GM23338 (cell line): ENCODE data around the gene GPR142. TPM values are rescaled to one million over a fixed set of nuclear protein-coding genes. Genes with fewer than 3 reads are reported as not detected.

Experiments
- ATAC-seq: fragments of 200-7000 bp; cut with Tn5 transposase; 3 replicates; pipeline ENCODE4 v1.9.1; 2020
- DNase-seq: peaks from one replicate; pipeline ENCODE4 v3.0.0-alpha.2; 2015; ENCODE audit warnings: low spot score
- H2AFZ ChIP-seq: fragments of 200-600 bp; sonication (generic); 2 replicates; pipeline ENCODE4 v1.8.0; 2016; ENCODE audit warnings: antibody characterized with exemption, mild to moderate bottlenecking, moderate library complexity
- H3F3A ChIP-seq: fragments of 200-600 bp; sonication (generic); replicated peaks from 2 replicates; pipeline ENCODE4 v1.8.0; 2017; ENCODE audit warnings: antibody characterized with exemption, mixed run types, low read depth
- H3K27ac ChIP-seq: fragments of 200-600 bp; sonication (generic); 2 replicates; pipeline ENCODE4 v1.6.1; 2016; ENCODE audit warnings: low read depth
- H3K27me3 ChIP-seq: fragments of 200-600 bp; sonication (generic); 2 replicates; pipeline ENCODE4 v1.8.0; 2016; ENCODE audit warnings: mild to moderate bottlenecking, mixed run types, moderate library complexity; ENCODE audit not compliant: insufficient read depth
- H3K36me3 ChIP-seq: fragments of 200-600 bp; sonication (generic); 2 replicates; pipeline ENCODE4 v1.8.0; 2016; ENCODE audit warnings: mild to moderate bottlenecking; ENCODE audit not compliant: insufficient read depth
- H3K4me1 ChIP-seq: fragments of 200-600 bp; sonication (generic); 2 replicates; pipeline ENCODE4 v1.8.0; 2016; ENCODE audit warnings: mild to moderate bottlenecking, moderate library complexity; ENCODE audit not compliant: insufficient read depth
- H3K4me2 ChIP-seq: fragments of 200-600 bp; sonication (generic); 2 replicates; pipeline ENCODE4 v1.7.1; 2017; ENCODE audit warnings: mixed run types
- H3K4me3 ChIP-seq: fragments of 200-600 bp; sonication (generic); 2 replicates; pipeline ENCODE4 v1.6.1; 2016; ENCODE audit warnings: mixed run types
- H3K79me2 ChIP-seq: fragments of 200-600 bp; sonication (generic); replicated peaks from 2 replicates; pipeline ENCODE4 v1.8.0; 2017; ENCODE audit warnings: mild to moderate bottlenecking; ENCODE audit not compliant: insufficient read depth
- H3K9me2 ChIP-seq: fragments of 200-600 bp; sonication (generic); 2 replicates; pipeline ENCODE4 v1.8.0; 2017; ENCODE audit not compliant: insufficient read depth
- H4K20me1 ChIP-seq: fragments of 200-600 bp; sonication (generic); replicated peaks from 2 replicates; pipeline ENCODE4 v1.8.0; 2017; ENCODE audit warnings: mild to moderate bottlenecking; ENCODE audit not compliant: insufficient read depth
- H3K27ac Mint-ChIP-seq: 2 replicates; pipeline ENCODE4 v1.8.0; 2020; ENCODE audit warnings: inconsistent platforms, mild to moderate bottlenecking, moderate library complexity, mixed read lengths
- H3K27me3 Mint-ChIP-seq: 3 replicates; pipeline ENCODE4 v1.8.0; 2022; ENCODE audit warnings: low read depth, mild to moderate bottlenecking, moderate library complexity, mixed read lengths, inconsistent platforms; ENCODE audit not compliant: insufficient read depth, poor library complexity
- H3K36me3 Mint-ChIP-seq: 3 replicates; pipeline ENCODE4 v1.8.0; 2021; ENCODE audit warnings: low read depth, mild to moderate bottlenecking, inconsistent platforms, moderate library complexity, mixed read lengths
- H3K4me1 Mint-ChIP-seq: 3 replicates; pipeline ENCODE4 v1.8.0; 2020; ENCODE audit warnings: mild to moderate bottlenecking, inconsistent platforms, mixed read lengths
- H3K4me3 Mint-ChIP-seq: 3 replicates; pipeline ENCODE4 v1.8.0; 2021; ENCODE audit warnings: moderate library complexity, mild to moderate bottlenecking, inconsistent platforms, mixed read lengths
- H3K9me3 Mint-ChIP-seq: 3 replicates; pipeline ENCODE4 v1.8.0; 2020; ENCODE audit warnings: moderate library complexity, mild to moderate bottlenecking, inconsistent platforms, mixed read lengths
- CREB1 ChIP-seq: fragments of 250-450 bp; sonication (Bioruptor Pico); IDR thresholded peaks from 2 replicates; pipeline ENCODE4 v1.5.0; 2020; ENCODE audit warnings: low read depth, mild to moderate bottlenecking, moderate library complexity
- CTCF ChIP-seq, 2 experiments: fragments of 200-600 bp in 1 of 2; sonication (generic) in 1 of 2; conservative IDR thresholded peaks; 2 replicates each; pipeline versions ENCODE4 v1.5.1 to v1.6.1; 2016 to 2017; ENCODE audit warnings: antibody characterized with exemption in 2 of 2, low read depth in 2 of 2, mild to moderate bottlenecking in 2 of 2, moderate library complexity in 1 of 2
- ETS1 ChIP-seq: IDR thresholded peaks from 2 replicates; pipeline ENCODE4 v1.6.1; 2016; ENCODE audit warnings: antibody characterized with exemption
- EZH2 ChIP-seq: fragments of 200-600 bp; sonication (generic); IDR thresholded peaks from one replicate; pipeline ENCODE4 v1.8.0; 2017; ENCODE audit warnings: antibody characterized with exemption, mild to moderate bottlenecking, low read depth; ENCODE audit not compliant: unreplicated experiment
- EZH2phosphoT487 ChIP-seq: fragments of 200-600 bp; sonication (generic); IDR thresholded peaks from one replicate; pipeline ENCODE4 v1.8.1; 2018; ENCODE audit warnings: antibody characterized with exemption; ENCODE audit not compliant: unreplicated experiment
- JUNB ChIP-seq: IDR thresholded peaks from one replicate; pipeline ENCODE4 v1.6.1; 2016; ENCODE audit warnings: antibody characterized with exemption; ENCODE audit not compliant: unreplicated experiment
- NANOG ChIP-seq: IDR thresholded peaks from 2 replicates; pipeline ENCODE4 v1.6.1; 2016; ENCODE audit warnings: antibody characterized with exemption, borderline replicate concordance
- POLR2AphosphoS5 ChIP-seq: IDR thresholded peaks from 2 replicates; pipeline ENCODE4 v1.6.1; 2016; ENCODE audit warnings: antibody characterized with exemption, low read depth
- STAT1 ChIP-seq: IDR thresholded peaks from one replicate; pipeline ENCODE4 v1.6.1; 2016; ENCODE audit warnings: antibody characterized with exemption; ENCODE audit not compliant: unreplicated experiment
- ZNF114 ChIP-seq: fragments of 250-450 bp; sonication (Bioruptor Pico); IDR thresholded peaks from 2 replicates; pipeline ENCODE4 v1.5.0; 2020; ENCODE audit warnings: mild to moderate bottlenecking, moderate library complexity
- ZNF331 ChIP-seq: fragments of 250-450 bp; sonication (Bioruptor Pico); IDR thresholded peaks from 2 replicates; pipeline ENCODE4 v1.5.0; 2020; ENCODE audit warnings: low read depth, mild to moderate bottlenecking, moderate library complexity
- polyA plus RNA-seq: library from polyadenylated mRNA; unstranded; fragments of >200 nt; fragmentation: Nextera tagmentation; extraction: Ambion mirVana; gene quantifications from 2 replicates; pipeline ENCODE4 v1.2.1, GENCODE V29; 2016
- total RNA-seq: library from RNA; depleted of rRNA; stranded (reverse); fragments of >200 nt; shearing (Covaris generic); gene quantifications from 2 replicates; pipeline ENCODE4 v1.2.3, GENCODE V29; 2014
- TF ChIP-seq, protein P1 (sequence below): fragments of 250-450 bp; sonication (Bioruptor Pico); IDR thresholded peaks from 2 replicates; pipeline ENCODE4 v1.5.0; 2020; ENCODE audit warnings: mild to moderate bottlenecking, moderate library complexity
- TF ChIP-seq, protein P2 (sequence below): IDR thresholded peaks from one replicate; pipeline ENCODE4 v1.6.1; 2018; ENCODE audit warnings: antibody characterized with exemption; ENCODE audit not compliant: unreplicated experiment

GPR142 gene
- total and polyA plus RNA-seq, 2 experiments from 2014 or later: not detected

- Mint-ChIP-seq H3K27ac (no peak overlapping the region), H3K4me3 (no peak overlapping the region; the same call in 2 of the 3 replicates), H3K36me3 (no peaks in the 10 kb centered on the region), H3K4me1 (peaks cover 7% of the 10 kb centered on the region; the same call in 2 of the 3 replicates), H3K27me3 (peaks cover 10% of the 10 kb centered on the region), H3K9me3 (no peaks in the 10 kb centered on the region)
- Histone ChIP-seq H3K79me2 (no peaks in the 10 kb centered on the region), H3K4me1 (no peaks in the 10 kb centered on the region), H3K9me2 (no peaks in the 10 kb centered on the region), H3K27ac (no peak overlapping the region), H4K20me1 (no peaks in the 10 kb centered on the region), H3K4me2 (no peak overlapping the region), H3K27me3 (peaks cover 2% of the 10 kb centered on the region; the same call in 1 of the 2 replicates), H3K4me3 (no peak overlapping the region), H2AFZ (no peak overlapping the region), H3K36me3 (no peaks in the 10 kb centered on the region), H3F3A (no peaks in the 10 kb centered on the region)
- TF ChIP-seq JUNB: no peak
- TF ChIP-seq, protein P1, sequence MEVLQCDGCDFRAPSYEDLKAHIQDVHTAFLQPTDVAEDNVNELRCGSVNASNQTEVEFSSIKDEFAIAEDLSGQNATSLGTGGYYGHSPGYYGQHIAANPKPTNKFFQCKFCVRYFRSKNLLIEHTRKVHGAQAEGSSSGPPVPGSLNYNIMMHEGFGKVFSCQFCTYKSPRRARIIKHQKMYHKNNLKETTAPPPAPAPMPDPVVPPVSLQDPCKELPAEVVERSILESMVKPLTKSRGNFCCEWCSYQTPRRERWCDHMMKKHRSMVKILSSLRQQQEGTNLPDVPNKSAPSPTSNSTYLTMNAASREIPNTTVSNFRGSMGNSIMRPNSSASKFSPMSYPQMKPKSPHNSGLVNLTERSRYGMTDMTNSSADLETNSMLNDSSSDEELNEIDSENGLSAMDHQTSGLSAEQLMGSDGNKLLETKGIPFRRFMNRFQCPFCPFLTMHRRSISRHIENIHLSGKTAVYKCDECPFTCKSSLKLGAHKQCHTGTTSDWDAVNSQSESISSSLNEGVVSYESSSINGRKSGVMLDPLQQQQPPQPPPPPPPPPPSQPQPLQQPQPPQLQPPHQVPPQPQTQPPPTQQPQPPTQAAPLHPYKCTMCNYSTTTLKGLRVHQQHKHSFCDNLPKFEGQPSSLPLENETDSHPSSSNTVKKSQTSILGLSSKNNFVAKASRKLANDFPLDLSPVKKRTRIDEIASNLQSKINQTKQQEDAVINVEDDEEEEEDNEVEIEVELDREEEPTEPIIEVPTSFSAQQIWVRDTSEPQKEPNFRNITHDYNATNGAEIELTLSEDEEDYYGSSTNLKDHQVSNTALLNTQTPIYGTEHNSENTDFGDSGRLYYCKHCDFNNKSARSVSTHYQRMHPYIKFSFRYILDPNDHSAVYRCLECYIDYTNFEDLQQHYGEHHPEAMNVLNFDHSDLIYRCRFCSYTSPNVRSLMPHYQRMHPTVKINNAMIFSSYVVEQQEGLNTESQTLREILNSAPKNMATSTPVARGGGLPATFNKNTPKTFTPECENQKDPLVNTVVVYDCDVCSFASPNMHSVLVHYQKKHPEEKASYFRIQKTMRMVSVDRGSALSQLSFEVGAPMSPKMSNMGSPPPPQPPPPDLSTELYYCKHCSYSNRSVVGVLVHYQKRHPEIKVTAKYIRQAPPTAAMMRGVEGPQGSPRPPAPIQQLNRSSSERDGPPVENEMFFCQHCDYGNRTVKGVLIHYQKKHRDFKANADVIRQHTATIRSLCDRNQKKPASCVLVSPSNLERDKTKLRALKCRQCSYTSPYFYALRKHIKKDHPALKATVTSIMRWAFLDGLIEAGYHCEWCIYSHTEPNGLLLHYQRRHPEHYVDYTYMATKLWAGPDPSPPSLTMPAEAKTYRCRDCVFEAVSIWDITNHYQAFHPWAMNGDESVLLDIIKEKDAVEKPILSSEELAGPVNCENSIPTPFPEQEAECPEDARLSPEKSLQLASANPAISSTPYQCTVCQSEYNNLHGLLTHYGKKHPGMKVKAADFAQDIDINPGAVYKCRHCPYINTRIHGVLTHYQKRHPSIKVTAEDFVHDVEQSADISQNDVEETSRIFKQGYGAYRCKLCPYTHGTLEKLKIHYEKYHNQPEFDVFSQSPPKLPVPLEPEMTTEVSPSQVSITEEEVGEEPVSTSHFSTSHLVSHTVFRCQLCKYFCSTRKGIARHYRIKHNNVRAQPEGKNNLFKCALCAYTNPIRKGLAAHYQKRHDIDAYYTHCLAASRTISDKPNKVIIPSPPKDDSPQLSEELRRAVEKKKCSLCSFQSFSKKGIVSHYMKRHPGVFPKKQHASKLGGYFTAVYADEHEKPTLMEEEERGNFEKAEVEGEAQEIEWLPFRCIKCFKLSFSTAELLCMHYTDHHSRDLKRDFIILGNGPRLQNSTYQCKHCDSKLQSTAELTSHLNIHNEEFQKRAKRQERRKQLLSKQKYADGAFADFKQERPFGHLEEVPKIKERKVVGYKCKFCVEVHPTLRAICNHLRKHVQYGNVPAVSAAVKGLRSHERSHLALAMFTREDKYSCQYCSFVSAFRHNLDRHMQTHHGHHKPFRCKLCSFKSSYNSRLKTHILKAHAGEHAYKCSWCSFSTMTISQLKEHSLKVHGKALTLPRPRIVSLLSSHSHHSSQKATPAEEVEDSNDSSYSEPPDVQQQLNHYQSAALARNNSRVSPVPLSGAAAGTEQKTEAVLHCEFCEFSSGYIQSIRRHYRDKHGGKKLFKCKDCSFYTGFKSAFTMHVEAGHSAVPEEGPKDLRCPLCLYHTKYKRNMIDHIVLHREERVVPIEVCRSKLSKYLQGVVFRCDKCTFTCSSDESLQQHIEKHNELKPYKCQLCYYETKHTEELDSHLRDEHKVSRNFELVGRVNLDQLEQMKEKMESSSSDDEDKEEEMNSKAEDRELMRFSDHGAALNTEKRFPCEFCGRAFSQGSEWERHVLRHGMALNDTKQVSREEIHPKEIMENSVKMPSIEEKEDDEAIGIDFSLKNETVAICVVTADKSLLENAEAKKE: no peak
- no peak for TF ChIP-seq CTCF (conservative IDR thresholded peaks at IDR 0.05; ENCODE audit: low read depth in 2 of 2)
- TF ChIP-seq EZH2phosphoT487: no peak
- TF ChIP-seq, protein P2, sequence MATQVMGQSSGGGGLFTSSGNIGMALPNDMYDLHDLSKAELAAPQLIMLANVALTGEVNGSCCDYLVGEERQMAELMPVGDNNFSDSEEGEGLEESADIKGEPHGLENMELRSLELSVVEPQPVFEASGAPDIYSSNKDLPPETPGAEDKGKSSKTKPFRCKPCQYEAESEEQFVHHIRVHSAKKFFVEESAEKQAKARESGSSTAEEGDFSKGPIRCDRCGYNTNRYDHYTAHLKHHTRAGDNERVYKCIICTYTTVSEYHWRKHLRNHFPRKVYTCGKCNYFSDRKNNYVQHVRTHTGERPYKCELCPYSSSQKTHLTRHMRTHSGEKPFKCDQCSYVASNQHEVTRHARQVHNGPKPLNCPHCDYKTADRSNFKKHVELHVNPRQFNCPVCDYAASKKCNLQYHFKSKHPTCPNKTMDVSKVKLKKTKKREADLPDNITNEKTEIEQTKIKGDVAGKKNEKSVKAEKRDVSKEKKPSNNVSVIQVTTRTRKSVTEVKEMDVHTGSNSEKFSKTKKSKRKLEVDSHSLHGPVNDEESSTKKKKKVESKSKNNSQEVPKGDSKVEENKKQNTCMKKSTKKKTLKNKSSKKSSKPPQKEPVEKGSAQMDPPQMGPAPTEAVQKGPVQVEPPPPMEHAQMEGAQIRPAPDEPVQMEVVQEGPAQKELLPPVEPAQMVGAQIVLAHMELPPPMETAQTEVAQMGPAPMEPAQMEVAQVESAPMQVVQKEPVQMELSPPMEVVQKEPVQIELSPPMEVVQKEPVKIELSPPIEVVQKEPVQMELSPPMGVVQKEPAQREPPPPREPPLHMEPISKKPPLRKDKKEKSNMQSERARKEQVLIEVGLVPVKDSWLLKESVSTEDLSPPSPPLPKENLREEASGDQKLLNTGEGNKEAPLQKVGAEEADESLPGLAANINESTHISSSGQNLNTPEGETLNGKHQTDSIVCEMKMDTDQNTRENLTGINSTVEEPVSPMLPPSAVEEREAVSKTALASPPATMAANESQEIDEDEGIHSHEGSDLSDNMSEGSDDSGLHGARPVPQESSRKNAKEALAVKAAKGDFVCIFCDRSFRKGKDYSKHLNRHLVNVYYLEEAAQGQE: no peak
- no peak for TF ChIP-seq ETS1
- TF ChIP-seq ZNF331 (CRISPR knock-in tag): no peak
- no peak for TF ChIP-seq NANOG
- no peak for TF ChIP-seq ZNF114
- TF ChIP-seq STAT1: no peak
- TF ChIP-seq POLR2AphosphoS5: no peak
- TF ChIP-seq CREB1 (CRISPR knock-in tag): no peak
- TF ChIP-seq EZH2: no peak
- no peak for ATAC-seq
- DNase-seq: no peak
Measured at GRCh38 chr17:74345433-74346241, 21.7 kb upstream of the GPR142 start.
